ENCODE measurements around the gene EIF3J. TPM values are rescaled to one million over a fixed set of nuclear protein-coding genes. Genes with fewer than 3 reads are reported as not detected.

The EIF3J gene, protein sequence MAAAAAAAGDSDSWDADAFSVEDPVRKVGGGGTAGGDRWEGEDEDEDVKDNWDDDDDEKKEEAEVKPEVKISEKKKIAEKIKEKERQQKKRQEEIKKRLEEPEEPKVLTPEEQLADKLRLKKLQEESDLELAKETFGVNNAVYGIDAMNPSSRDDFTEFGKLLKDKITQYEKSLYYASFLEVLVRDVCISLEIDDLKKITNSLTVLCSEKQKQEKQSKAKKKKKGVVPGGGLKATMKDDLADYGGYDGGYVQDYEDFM
- 114 and 129 TPM in 2 replicates for total RNA-seq (2021)
- long read RNA-seq, transcript EIF3J-201 (8 exons, 2,569 nt): major isoform, 104 of 137 reads
- long read RNA-seq, transcript EIF3J-202 (6 exons, 1,550 nt): minor isoform, 6 of 137 reads
- long read RNA-seq, partial matches to known transcripts: 20 of 137 reads
- long read RNA-seq, other reads (novel, unspliced or antisense): 7 of 137 reads

DNA sequence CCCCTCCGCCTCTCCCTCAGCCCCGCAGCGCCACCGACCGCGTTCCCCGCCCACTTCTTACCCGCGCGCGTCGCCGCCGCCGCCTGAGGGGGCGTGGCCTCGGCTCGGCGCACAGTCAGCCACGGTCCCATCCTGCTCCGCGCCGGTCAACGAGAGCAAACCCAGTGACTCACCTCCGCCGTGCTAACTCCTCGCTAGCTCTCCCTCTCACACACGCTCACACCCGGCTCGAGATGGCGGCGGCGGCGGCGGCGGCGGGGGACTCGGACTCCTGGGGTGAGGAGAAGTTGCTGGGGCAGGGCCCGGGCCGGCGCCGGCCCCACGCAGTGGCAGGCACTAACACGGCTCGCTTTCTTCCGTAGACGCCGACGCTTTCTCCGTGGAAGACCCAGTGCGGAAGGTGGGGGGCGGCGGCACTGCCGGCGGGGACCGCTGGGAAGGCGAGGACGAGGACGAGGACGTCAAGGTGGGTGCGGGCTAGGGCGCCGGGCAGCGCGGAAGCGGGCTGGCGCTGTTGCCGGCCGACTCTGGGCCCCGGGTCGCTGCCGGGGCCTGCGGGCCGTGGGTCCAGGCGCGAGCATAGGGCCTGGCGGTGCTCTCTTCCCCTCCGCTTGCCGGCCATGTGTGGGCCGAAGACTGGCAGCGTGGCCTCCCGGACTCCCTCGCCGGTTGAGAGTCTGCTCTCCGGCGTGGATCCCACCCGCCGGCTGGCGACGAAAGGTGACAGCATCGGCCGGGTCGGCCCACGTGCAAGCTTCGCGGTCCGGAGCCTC is at the start of gene EIF3J:
EIF3J (plus strand) TSS at position 186 of the 773 bp plus-strand sequence; CDS start at position 234, 48 bp downstream.
- Histone ChIP-seq H2BK15ac (ENCODE audit: low read depth, low read length) (no peak within 1 kb of the TSS), H4K5ac (ENCODE audit: insufficient read length, low read depth, low read length) (no peak within 1 kb of the TSS), H3K56ac (ENCODE audit: insufficient read length, low read depth, low read length) (no peak within 1 kb of the TSS), H4K8ac (replicated peaks; ENCODE audit: insufficient read length, low read depth, low read length) (no peak within 1 kb of the TSS), H3K4me2 (ENCODE audit: insufficient read depth, insufficient read length, low read length) (peak within 1 kb of the TSS; percentile 92), H3T11ph (ENCODE audit: low read length) (no peak within 1 kb of the TSS), H2AK5ac (ENCODE audit: insufficient read length, low read length) (no peak within 1 kb of the TSS), H3K9me3 (ENCODE audit: control insufficient read depth, low read depth, low read length) (no peaks in the 10 kb centered on the region), H3K4ac (ENCODE audit: low read depth, low read length) (no peak within 1 kb of the TSS), H2AFZ (ENCODE audit: low read length) (peak within 1 kb of the TSS; percentile 25), H2BK120ac (ENCODE audit: low read depth, low read length, poor library complexity, severe bottlenecking) (no peak within 1 kb of the TSS), H3K4me1 (ENCODE audit: insufficient read depth, low read length) (no peaks in the 10 kb centered on the region), H3K14ac (ENCODE audit: insufficient read depth, low read length) (peak within 1 kb of the TSS; percentile 90), H2BK12ac (ENCODE audit: insufficient read length, low read depth, low read length) (no peak within 1 kb of the TSS), H3K27me3 (ENCODE audit: insufficient read depth, low read length) (no peaks in the 10 kb centered on the region), H2BK20ac (ENCODE audit: low read depth, low read length, poor library complexity, severe bottlenecking) (no peak within 1 kb of the TSS), H3K23ac (ENCODE audit: insufficient read length, low read depth, low read length) (no peak within 1 kb of the TSS), H3K27ac (ENCODE audit: insufficient read length, low read depth, low read length) (peak within 1 kb of the TSS; percentile 48), H3K79me1 (ENCODE audit: insufficient read depth, low read depth, low read length, poor library complexity, severe bottlenecking) (no peaks in the 10 kb centered on the region), H2BK5ac (ENCODE audit: insufficient read length, low read length) (peak within 1 kb of the TSS; percentile 42), H4K91ac (ENCODE audit: insufficient read length, low read depth, low read length) (no peak within 1 kb of the TSS), H4K20me1 (ENCODE audit: control insufficient read depth, insufficient read depth, insufficient read length) (no peaks in the 10 kb centered on the region), H3K23me2 (ENCODE audit: insufficient read length, low read depth, low read length, poor library complexity, severe bottlenecking) (peaks cover 14% of the 10 kb centered on the region), H3K9ac (ENCODE audit: extremely low read depth, insufficient read length, low read length) (peak within 1 kb of the TSS; percentile 83), H3K79me2 (ENCODE audit: insufficient read depth, low read length) (peaks cover 4% of the 10 kb centered on the region; the same call in 1 of the 2 replicates), H3K18ac (ENCODE audit: insufficient read length, low read depth, low read length) (peak within 1 kb of the TSS; percentile 72)
- WGBS (ENCODE audit: extremely low coverage, insufficient read length, low lambda C conversion rate): no CpG with 5 or more reads among the region's 97 CpGs
- Mint-ChIP-seq H3K9me3 (no peaks in the 10 kb centered on the region), H3K36me3 (ENCODE audit: insufficient read depth in 1 of 3, low read depth in 3 of 3) (peaks cover 23 to 45% (median 43%) of the 10 kb centered on the region in 3 experiments), H3K4me1 (peaks cover 12 to 23% of the 10 kb centered on the region in 2 experiments), H3K4me3 (peak within 1 kb of the TSS; percentile 90 to 93), H3K27me3 (ENCODE audit: low read depth) (no peaks in the 10 kb centered on the region), H3K27ac (peak within 1 kb of the TSS; percentile 83 to 98 (median 95))
- TF ChIP-seq, protein P1, sequence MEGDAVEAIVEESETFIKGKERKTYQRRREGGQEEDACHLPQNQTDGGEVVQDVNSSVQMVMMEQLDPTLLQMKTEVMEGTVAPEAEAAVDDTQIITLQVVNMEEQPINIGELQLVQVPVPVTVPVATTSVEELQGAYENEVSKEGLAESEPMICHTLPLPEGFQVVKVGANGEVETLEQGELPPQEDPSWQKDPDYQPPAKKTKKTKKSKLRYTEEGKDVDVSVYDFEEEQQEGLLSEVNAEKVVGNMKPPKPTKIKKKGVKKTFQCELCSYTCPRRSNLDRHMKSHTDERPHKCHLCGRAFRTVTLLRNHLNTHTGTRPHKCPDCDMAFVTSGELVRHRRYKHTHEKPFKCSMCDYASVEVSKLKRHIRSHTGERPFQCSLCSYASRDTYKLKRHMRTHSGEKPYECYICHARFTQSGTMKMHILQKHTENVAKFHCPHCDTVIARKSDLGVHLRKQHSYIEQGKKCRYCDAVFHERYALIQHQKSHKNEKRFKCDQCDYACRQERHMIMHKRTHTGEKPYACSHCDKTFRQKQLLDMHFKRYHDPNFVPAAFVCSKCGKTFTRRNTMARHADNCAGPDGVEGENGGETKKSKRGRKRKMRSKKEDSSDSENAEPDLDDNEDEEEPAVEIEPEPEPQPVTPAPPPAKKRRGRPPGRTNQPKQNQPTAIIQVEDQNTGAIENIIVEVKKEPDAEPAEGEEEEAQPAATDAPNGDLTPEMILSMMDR (conservative IDR thresholded peaks at IDR 0.05): no peak
- DNase-seq: peak; percentile 48
